NCI-H446 treated with DMSO at 0.1 percent for 48 hours (cell line): ENCODE data around the gene ANKRD11.
A peak's percentile ranks its signal among the peaks of the same experiment; 100 is the strongest.
"Not testable (repeated sequence)": the region's sequence is repeated elsewhere in the genome, so short reads cannot be mapped to it uniquely, and the experiment has no call there.

Source experiments
- DNase-seq: peaks from one replicate; lab custom pipeline; 2025; lab: John Stamatoyannopoulos, UW

Gene ANKRD11

DNA sequence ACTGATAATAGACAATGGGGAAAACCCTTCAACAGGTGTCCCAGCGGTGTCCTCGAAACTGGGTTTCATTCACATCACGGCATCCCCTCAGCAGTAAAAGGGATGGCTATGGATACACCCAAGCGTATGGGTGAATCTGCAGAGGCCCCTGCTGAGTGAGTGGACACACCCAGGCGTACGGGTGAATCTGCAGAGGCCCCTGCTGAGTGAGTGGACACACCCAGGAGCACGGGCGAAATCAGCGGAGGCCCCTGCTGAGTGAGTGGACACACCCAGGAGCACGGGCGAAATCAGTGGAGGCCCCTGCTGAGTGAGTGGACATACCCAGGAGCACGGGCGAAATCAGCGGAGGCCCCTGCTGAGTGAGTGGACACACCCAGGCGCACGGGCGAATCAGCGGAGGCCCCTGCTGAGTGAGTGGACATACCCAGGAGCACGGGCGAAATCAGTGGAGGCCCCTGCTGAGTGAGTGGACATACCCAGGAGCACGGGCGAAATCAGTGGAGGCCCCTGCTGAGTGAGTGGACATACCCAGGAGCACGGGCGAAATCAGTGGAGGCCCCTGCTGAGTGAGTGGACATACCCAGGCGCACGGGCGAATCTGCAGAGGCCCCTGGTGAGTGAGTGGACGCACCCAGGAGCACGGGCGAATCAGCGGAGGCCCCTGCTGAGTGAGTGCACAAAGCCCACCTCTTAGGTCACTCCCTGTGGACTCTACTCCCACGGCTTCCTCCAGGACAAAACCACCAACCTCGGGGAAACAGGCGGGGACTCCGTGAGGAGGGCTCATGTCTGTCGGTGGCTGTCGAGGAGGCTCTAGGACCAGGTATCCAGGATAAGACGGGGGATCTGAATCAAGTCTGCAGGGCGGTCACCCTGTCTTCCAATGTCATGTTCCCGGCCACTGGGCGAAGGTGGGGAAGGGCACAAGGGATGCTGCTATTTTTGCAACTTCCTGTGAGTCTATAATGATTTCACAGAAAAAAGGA, 161.7 kb downstream of the ANKRD11 start:
- not testable (repeated sequence) for DNase-seq

DNA sequence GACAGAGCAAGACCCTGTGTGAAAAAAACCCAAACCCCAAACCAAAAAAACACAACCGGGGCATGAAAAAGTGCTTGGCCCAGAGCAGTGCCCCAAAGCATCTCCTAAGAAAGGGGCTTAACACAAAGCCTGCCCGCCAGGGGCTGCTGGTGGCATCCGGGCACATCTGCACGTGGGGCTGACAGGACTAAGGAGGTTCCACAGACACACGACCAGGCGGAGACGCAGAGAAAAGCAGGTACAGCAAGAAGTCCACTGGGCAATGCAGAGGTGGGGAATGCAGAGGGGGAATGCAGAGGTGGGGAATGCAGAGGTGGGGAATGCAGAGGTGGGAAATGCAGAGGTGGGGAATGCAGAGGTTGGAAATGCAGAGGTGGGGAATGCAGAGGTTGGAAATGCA, 163.6 kb downstream of the ANKRD11 start:
- DNase-seq: no peak

DNA sequence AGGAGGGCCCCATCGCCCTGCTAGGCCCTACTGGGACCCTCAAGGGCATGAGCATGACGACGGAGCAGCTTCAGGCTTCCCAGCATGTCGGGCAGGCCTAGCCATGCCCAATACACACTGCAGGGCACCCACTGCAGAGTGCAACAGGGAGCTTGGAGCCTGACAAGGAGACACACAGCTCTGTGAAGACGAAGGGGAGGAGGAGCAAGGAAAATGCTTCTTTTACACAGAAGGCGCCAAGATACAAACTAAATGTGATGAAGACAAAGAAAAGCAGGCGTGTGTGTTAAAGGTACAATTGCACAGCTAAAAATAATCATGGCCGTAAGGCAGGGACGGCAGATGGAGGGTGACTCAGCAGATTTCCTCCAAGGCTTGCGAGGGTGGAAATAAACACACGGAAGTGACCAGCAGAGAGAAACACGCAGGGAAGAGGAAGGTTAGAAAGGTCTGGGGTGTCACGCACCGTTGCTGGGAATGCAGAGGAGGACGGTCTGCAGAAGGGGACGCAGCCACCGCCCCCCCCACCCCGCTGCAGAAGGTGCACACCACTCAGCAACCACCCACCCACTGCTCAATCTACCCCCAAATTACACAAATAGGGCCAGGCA, 164.4 kb downstream of the ANKRD11 start:
- DNase-seq: no peak

DNA sequence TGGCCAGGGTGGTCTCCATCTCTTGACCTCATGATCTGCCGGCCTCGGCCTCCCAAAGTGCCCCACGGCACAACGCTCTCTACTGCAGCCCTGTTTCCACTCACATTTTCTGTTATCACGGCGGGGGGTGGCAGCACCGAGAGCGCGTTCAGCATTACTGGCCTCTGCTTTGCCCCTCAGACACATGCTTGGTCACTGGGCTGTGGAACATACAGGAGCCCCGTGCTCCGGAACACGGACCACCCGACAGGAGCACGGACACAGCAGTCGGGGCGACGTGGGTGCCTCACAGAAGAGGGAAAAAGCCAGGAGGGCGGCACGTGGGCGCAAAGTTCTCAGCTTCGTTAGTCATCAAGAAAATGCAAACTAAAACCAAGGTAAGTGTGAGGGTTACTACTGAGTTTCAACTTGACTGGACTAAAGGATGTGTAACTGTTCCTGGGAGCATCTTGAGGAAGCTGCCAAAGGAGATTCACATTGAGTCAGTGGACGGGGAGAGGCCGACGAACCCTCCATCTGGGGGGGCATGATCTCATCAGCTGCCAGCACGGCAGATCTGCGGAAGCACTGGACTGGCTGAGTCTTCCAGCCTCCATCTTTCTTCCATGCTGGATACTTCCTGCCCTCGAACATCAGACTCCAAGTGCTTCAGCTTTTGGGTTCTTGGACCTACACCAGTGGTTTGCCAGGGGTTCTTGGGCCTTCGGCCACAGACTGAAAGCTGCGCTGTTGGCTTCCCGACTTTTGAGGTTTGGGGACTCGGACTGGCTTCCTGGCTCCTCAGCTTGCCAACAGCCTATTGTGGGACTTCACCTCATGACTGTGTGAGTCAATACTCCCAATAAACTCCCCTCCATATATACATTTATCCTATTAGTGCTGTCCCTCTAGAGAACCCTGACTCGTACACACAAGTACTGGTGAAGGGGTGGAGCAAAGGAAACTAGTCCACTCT, 166.0 kb downstream of the ANKRD11 start:
- DNase-seq: no peak

DNA sequence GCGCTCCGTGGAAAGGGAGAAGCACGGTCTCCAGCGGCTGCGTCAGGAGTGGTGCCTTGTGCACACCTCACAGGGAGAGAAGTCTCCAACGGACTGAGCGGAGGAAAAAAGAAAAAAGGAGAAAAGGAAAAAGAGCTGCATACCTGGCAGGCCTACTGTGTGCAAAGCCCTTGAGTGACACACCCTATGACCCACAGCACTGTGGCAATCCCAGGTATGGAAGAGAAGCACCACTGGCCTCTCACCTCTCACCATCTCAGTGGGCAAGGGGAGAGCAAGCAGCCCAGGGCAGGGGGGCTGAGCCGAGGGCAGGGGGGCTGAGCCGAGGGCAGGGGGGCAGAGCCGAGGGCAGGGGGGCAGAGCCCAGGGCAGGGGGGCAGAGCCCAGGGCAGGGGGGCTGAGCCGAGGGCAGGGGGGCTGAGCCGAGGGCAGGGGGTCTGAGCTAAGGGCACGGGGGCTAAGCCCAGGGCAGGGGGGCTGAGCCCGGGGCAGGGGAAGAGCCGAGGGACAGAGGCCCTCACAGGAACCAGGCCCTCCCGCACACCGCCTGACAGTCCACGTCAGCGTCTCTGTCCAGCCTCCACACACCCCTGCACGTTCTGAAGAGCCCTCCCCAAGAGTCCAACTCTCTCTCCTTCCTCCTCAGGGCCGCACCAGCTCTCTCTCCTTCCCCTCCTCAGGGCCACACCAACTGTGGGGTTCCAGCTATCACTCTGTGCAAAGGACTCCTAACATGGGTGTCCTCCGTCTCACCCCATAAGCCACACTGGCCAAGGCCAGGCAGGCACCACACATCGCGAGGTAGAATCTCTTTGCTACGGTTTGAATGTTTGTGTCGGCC, 167.0 kb downstream of the ANKRD11 start:
- no peak for DNase-seq

DNA sequence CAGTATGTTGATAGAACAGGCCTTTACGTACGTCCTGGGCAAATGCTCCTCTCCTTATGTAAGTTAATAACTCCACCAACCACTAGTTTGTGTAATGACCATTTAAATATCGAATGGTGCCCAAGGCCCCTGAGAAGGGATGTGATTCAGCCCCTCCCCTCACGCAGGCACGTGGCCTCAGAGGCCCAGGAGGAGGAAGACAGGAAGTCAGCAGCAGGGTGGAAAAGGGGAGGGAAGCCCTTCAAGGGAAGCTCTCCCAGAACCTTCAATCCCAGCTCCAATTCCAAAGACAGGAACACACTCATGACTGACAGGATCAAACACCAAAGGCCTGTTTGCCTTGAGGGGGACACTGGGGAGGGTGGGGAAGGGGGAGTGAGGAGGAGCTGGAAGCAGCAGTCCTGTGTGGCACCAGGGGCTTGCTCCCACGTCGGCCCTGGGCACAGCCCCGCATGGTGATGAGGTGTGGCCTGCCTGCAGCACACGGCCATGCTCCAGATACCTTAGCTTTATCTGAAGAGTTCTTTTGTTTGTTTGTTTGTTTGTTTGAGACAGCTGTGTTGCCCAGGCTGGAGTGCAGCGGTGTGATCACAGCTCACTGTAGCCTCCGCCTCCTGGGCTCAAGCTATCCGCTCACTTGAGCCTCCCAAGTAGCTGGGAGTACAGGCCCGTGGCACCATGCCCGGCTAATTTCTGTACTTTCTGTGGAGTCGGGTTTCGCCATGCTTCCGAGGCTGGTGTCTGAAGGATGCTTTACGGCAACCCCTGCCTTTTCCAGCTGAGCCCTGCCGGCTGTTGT, 167.8 kb downstream of the ANKRD11 start:
- peak; percentile 5 for DNase-seq

DNA sequence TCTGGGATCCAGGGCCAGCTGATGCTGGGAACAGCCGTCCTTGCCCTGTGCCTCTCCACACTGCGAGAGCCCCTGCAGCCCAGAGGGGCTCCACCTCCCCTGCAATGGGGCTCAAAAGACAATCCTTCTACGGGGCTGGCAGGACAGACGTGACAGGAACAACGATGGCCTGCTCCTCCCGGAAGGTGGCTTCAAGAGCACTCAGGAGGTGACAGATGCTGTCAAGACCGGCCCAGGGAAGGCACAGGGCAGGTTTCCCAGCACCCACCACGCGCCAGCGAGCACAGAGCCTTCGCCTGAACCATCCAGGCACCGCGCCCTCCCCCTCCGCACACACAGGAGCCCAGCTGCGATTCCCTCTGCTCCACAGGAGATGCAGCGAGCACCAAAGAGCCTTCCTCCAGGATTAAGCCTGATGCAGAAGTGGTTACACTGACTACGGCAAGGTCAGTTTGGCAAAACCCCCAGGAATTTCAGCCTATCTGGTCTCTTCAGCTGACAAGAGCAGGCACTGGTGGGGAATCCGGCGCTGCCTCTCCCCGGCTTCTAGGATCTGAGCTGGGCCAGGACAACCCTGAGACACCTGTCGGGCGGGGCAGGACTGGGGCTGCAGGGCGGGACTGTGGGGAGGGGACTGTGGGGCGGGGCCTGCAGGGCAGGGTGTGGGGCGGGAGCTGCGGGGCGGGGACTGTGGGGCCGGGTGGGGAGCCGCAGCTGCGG, 169.4 kb downstream of the ANKRD11 start:
- no peak for DNase-seq

DNA sequence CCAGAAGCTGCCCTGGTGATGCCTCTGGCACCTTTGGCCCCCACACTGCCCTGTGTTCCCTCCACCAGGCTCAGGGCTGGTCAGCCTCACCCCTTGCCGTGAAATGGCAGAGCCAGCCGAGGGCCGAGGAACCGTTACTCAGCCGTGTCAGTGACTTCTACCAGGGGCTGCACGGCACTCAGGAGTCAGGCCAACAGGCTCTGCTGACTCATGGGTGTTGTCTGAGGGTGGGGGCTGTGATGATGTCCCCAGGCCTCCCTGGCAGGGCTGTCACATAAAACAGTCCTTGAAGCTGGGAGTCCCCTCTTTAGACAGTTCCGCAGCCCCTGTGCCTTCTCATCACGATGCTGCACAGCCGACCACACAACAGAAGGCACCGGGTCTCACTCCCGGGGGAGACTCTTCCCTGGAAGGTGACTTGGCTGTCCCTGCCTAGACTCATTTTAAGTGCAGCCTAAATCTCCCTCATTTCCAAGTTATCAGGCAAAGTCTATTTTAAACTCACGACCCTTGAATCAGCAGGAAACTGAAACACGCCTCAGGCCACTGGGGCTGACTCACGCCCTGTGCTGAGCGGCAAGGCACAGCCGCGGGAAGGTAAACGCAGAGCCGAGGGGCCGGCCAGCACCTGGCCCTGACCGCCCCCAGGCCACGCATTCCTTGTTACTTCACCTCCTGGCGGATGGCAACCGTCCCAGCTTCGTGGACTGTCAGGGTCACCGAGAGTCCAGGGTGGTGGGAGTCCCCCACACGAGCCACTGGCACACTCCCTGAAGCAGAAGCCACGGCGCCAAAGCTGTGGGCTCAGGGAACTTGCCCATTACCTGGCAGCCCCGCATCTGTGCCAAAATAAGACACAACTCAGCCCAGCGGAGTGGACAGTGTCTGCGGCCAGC, 170.2 kb downstream of the ANKRD11 start:
- no peak for DNase-seq

DNA sequence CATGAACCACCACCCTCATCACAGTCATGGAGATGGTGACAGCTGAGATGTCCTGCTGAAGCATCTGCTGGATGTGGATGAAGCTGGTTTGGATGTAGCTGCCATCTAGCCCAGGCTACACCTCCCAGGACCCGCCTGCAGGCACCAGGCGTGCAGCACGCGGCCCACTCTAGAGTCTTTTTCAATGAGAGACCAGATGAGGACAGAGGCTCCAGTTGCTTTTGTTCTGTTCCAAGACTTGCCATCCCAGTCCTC, 170.8 kb downstream of the ANKRD11 start:
- no peak for DNase-seq

DNA sequence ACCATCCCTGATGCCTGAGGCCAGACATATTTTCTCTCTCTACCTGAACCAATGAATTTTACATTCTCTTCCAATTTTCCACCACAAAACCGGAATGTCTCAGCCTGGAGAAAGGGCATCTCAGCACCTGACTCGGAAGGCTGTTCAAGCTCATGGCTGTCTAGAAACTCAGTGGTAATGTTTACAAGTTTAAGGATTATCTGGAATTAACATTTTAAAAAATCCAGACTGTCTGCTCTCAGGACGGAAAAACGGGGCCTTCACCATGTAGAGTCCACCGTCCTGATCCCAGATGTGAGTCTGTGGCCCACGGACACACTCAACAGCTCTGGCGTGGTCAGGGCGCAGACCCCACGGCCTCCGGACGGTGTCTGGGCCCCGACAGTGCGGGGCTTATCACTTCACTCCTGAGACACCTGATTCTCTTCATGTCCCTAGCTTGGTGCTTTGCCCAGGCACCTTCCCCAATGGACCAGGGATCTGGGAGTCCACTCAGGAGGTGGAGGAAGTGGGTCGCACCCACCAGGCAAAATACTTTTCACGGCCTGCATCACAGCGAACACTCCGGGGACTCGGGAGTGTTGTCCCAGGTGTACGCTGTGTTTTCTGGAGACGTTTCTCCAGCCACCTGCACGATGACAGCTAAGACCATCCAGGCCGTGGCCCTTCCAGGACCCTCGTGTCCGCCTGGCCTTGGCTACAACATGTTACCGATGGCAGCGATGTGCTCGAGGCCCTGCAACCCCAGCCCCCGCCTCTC, 171.3 kb downstream of the ANKRD11 start:
- DNase-seq: no peak

DNA sequence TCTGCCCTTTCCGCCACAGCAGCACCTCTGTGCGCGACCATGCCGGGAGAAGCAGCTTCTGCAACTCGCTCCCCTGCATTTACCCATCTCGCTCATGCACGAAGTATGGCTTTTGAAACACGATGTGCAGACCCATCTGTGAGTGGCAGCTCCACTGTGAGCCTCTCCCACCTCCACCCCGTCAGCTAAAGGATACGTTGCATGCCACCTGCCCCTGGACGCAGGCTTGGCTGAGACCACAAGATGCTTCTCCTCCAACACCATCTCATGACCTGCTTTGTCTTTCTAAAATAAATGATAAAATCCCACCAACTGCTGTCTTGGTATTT, 172.0 kb downstream of the ANKRD11 start:
- no peak for DNase-seq

DNA sequence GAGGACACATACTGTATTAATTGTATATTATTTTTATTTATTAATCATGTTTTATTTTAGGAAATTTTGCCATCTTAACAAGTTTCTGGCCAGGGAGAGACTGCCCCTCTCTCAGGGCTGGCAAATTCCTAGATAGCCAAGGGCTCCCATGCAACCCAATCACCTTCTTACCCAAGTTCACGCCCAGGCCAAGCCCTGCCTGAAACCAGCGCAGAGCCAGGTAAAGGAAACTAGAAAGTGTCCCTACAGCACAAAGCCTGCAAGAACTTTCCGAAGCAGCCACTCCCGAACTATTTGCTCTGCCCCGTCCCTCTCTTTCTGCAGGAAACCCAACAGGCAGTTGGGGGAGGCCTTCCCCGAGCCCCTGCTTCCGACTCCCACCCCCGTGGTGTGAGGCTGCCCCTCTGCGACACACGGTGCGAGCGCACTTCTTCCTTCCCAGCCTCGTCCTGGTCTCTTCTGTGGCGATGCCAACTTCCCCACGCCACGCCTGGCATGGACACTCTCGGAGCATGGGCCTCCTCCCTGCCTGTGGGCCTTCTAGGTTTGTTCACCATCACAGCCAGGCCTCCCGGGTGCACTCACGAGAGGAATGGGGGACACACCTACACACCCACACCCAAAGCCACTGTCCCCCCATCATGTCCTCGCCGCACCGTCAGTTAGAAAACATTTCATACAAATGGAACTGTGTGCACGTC, 172.5 kb downstream of the ANKRD11 start:
- DNase-seq: no peak

DNA sequence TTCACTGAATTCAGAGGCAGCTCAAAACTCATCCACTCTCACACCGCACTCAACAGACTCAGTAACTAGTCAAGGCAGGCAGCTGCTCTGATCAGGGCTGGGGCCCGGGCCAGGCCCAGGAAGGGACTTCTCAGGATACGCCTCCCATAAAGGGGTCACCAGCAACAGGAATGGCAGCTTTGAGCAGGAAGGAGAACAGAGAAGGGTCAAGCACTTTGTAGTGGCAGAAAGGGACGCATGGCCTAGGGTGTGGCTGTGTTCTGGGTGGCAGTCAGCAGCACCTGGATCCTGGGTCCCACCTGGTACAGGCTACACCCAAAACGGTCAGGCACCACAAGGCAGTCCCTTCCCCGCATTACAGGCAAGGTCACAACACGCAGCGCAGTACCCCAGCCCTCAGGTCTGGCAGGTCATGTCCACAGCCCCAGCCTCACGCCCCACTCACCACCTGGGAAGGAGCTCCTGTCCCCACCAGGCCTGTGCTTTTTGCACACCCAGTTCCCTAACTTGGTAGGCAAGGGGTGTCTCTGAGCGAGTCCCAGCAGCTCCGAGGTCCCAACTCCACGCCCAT, 173.2 kb downstream of the ANKRD11 start:
- DNase-seq: no peak

DNA sequence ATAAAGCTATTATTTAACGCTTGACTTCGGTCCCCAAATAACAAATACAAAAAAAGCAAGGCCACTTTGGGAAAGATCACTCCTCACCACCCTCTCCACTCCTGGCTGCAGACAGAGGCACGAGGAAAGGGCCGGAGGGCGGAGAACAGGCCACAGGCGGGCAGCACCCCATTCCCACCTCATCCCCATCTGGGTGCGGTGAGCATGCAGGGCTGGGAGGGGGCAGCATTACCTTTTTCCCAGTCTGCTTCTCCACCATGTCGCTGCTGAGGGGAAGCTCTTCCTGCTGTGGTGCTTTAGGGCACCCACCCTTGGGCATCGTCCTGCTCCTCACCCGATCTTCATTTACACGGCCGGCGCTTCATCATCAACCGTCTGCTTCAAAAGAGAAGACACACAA, 173.7 kb downstream of the ANKRD11 start:
- DNase-seq: no peak

DNA sequence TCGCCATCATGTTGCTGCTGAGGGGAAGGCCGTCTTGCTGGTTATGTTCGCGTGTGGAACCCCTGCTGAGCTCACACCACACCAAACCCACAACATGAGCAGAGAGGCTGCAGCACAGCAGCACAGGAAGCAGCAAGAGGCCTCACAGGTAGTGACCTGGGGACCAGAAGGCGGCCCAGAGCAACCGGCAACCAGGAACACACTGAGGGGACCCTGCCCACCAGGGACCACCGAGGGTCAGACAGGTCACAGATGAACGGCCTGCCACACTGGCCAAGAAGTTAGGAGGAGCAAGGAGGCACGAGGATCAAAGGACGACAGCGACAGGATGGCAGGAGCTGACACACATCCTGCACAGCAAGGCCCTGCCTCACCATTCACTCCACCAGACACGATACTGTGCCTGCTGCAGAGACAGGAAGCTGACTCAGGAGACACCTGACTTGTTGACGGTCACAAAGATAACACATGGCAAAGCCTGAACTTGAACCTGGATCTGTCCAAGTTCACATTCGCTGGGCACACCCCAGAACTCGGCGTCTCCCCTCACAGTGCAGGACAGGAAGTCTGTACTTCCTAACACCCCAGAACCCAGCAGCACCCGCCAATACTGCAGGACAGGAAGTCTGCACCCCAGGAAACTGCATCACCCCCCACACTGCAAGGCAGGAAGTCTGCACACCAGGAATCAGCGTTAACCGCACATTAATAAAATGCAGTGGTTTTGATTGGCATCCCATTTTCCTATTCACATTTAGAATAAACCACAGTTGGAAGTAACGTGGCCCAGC, 174.4 kb downstream of the ANKRD11 start:
- DNase-seq: no peak

DNA sequence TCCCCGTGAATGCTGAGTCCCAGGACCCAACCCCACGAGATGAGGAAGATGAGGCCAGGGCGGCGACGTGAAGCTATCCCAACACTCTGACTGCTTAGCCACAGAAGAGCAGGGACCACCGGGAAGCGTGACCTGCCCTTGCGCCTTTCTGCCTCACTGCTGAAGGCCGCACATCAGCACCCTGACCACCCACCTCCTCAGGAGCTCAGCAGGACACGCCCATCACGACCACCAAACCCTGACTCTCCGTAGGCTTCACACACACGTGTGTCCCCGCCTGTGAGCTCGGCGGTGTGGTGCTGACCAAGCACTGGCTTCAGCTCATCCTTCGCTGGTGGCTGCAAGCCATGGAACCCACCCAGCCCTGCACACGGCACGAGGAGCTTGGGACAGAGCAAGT, 175.1 kb downstream of the ANKRD11 start:
- no peak for DNase-seq

DNA sequence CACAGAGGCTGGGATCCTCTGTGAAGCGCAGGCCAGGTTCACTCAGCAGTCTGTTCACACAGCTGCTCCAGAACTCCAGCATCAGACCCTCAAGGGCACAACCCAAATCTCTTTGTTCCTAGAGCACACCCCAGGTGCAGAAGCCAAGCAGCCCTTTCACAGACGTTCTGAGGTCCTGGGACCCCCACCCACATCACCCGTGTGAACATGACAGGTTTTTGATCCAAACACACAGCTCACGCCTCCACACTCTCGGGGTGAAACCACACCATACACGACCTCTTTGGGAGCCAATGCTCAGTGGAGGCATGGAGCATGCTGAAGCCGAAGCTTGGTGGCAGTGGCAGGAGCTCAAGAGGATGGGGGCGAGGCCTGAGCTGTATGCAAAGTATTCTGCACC, 175.5 kb downstream of the ANKRD11 start:
- no peak for DNase-seq
